Neuronal stem cell (in vitro differentiated cells): ENCODE measurements around the gene ANKH.

Experiments
- DNase-seq: peaks from one replicate; pipeline ENCODE4 v3.0.0-alpha.2; 2013; ENCODE audit warnings: low spot score
- H2AFZ ChIP-seq: one replicate; pipeline ENCODE4 v1.6.1; 2013; ENCODE audit warnings: mild to moderate bottlenecking, low read length, inconsistent platforms
- H2AK5ac ChIP-seq: 2 replicates; pipeline ENCODE4 v1.6.1; 2013; ENCODE audit warnings: low read depth, mild to moderate bottlenecking, inconsistent platforms, low read length, moderate library complexity, mixed read lengths
- H2BK120ac ChIP-seq: 2 replicates; pipeline ENCODE4 v1.6.1; 2013; ENCODE audit warnings: low read depth, mild to moderate bottlenecking, inconsistent platforms, low read length, moderate library complexity, mixed read lengths
- H2BK12ac ChIP-seq: one replicate; pipeline ENCODE4 v1.6.1; 2013; ENCODE audit warnings: low read length, inconsistent platforms
- H2BK15ac ChIP-seq: 2 replicates; pipeline ENCODE4 v1.6.1; 2013; ENCODE audit warnings: mild to moderate bottlenecking, low read length, inconsistent platforms, mixed read lengths
- H2BK5ac ChIP-seq: one replicate; pipeline ENCODE4 v1.6.1; 2013; ENCODE audit warnings: inconsistent platforms, mild to moderate bottlenecking, low read length, moderate library complexity
- H3K14ac ChIP-seq: one replicate; pipeline ENCODE4 v1.6.1; 2013; ENCODE audit warnings: low read length, inconsistent platforms
- H3K18ac ChIP-seq: 2 replicates; pipeline ENCODE4 v1.6.1; 2013; ENCODE audit warnings: low read length, inconsistent platforms
- H3K23ac ChIP-seq: 2 replicates; pipeline ENCODE4 v1.6.1; 2013; ENCODE audit warnings: low read depth, mild to moderate bottlenecking, mixed read lengths, low read length, inconsistent platforms; ENCODE audit not compliant: poor library complexity
- H3K27ac ChIP-seq: replicated peaks from 3 replicates; pipeline ENCODE4 v1.5.1; 2013; ENCODE audit warnings: low read length, inconsistent platforms
- H3K27me3 ChIP-seq, 3 experiments: 2 replicates each; pipeline ENCODE4 v1.6.1; 2013; ENCODE audit warnings: low read length in 3 of 3, mild to moderate bottlenecking in 2 of 3, inconsistent platforms in 1 of 3, low read depth in 1 of 3, mixed read lengths in 1 of 3, moderate library complexity in 1 of 3; ENCODE audit not compliant: control insufficient read depth in 3 of 3, insufficient read depth in 3 of 3
- H3K36me3 ChIP-seq, 2 donors: replicated peaks in 1 of 2; 2 replicates each; pipeline ENCODE4 v1.6.1; 2013; ENCODE audit warnings: low read length in 2 of 2; ENCODE audit not compliant: control insufficient read depth in 2 of 2, insufficient read depth in 2 of 2
- H3K4ac ChIP-seq: 2 replicates; pipeline ENCODE4 v1.6.1; 2013; ENCODE audit warnings: inconsistent platforms, mild to moderate bottlenecking, low read length, moderate library complexity
- H3K4me1 ChIP-seq, 2 donors: 1 replicate in 1 of 2; 2 replicates in 1 of 2; pipeline ENCODE4 v1.6.1; 2013; ENCODE audit warnings: low read length in 2 of 2, low read depth in 1 of 2; ENCODE audit not compliant: control insufficient read depth in 2 of 2, insufficient read depth in 1 of 2
- H3K4me2 ChIP-seq: one replicate; pipeline ENCODE4 v1.6.1; 2013; ENCODE audit warnings: mild to moderate bottlenecking, low read length, inconsistent platforms; ENCODE audit not compliant: insufficient read depth, poor library complexity, severe bottlenecking
- H3K4me3 ChIP-seq, 2 donors: 2 replicates each; pipeline ENCODE4 v1.5.1; 2013; ENCODE audit warnings: low read length in 2 of 2, mild to moderate bottlenecking in 2 of 2, inconsistent platforms in 1 of 2, moderate library complexity in 1 of 2
- H3K79me1 ChIP-seq: one replicate; pipeline ENCODE4 v1.6.1; 2013; ENCODE audit warnings: low read depth, mild to moderate bottlenecking, inconsistent platforms, low read length, moderate library complexity
- H3K9ac ChIP-seq: one replicate; pipeline ENCODE4 v1.6.1; 2013; ENCODE audit warnings: mild to moderate bottlenecking, low read depth, low read length, inconsistent platforms; ENCODE audit not compliant: poor library complexity
- H3K9me3 ChIP-seq, 2 donors: replicated peaks in 1 of 2; 2 replicates each; pipeline versions ENCODE3 to v1.6.1; 2013; ENCODE audit warnings: low read length in 2 of 2, mild to moderate bottlenecking in 2 of 2, inconsistent platforms in 1 of 2, low read depth in 1 of 2, mixed read lengths in 1 of 2, moderate library complexity in 1 of 2; ENCODE audit not compliant: control insufficient read depth in 2 of 2, insufficient read depth in 1 of 2
- H4K8ac ChIP-seq: one replicate; pipeline ENCODE4 v1.6.1; 2013; ENCODE audit warnings: low read depth, mild to moderate bottlenecking, inconsistent platforms, low read length, moderate library complexity
- H4K91ac ChIP-seq: one replicate; pipeline ENCODE4 v1.6.1; 2013; ENCODE audit warnings: low read length, low read depth, mild to moderate bottlenecking, inconsistent platforms; ENCODE audit not compliant: poor library complexity
- WGBS, 2 donors: extraction: QIAGEN DNeasy Blood & Tissue Kit; methylation state at CpG; one replicate each; pipeline ENCODE4 v1.1.7; 2013; ENCODE audit warnings: missing lambda C conversion rate in 2 of 2, mixed read lengths in 1 of 2; ENCODE audit not compliant: insufficient read length in 2 of 2, insufficient replicate concordance in 1 of 2; ENCODE audit errors: extremely low coverage in 2 of 2; 5-methylcytosine and 5-hydroxymethylcytosine counted together

Gene ANKH

DNA sequence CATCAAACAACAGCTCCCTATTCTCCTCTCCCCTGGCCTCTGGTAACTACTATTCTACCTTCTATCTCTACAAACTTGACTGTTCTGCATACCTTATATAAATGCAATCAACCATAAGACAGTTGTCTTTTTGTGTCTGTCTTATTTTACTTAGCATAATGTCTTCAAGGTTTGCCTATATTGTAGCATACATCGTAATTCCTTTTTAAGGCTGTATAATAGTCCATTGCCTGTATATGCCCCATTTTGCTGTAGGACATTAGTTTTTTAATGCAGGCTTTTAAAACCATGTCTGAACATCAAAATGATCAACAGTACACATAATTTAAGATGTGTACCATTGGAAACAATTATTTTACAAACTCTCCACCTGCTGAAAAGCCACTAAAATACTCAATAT lies 12.4 kb downstream of the ANKH start:
- no peak overlapping the region for H3K9ac ChIP-seq
- H2BK5ac ChIP-seq = no peak overlapping the region
- no peak overlapping the region for H4K8ac ChIP-seq
- H2AFZ ChIP-seq = no peak overlapping the region
- no peak overlapping the region for H2BK12ac ChIP-seq
- H3K4me3 ChIP-seq = no peak overlapping the region
- no peak overlapping the region for H3K27ac ChIP-seq
- H3K4me2 ChIP-seq = no peak overlapping the region
- no peak overlapping the region for H3K18ac ChIP-seq
- peaks cover 0 to 2% of the 10 kb centered on the region in 2 donors for H3K4me1 ChIP-seq
- H3K23ac ChIP-seq = no peak overlapping the region
- no CpG with 5 or more reads among the region's 1 CpG for WGBS, 2 donors
- H2AK5ac ChIP-seq = no peak overlapping the region
- H3K4ac ChIP-seq = no peak overlapping the region
- no peak for DNase-seq
- H2BK120ac ChIP-seq = no peak overlapping the region
- H3K36me3 ChIP-seq = no peaks in the 10 kb centered on the region
- no peaks in the 10 kb centered on the region for H3K9me3 ChIP-seq
- no peaks in the 10 kb centered on the region for H3K27me3 ChIP-seq
- H4K91ac ChIP-seq = no peak overlapping the region
- no peak overlapping the region for H3K14ac ChIP-seq
- H2BK15ac ChIP-seq = no peak overlapping the region
- H3K79me1 ChIP-seq = no peaks in the 10 kb centered on the region

- Histone ChIP-seq H3K9ac (no peak overlapping the region), H2BK120ac (no peak overlapping the region), H3K18ac (no peak overlapping the region), H3K4me2 (no peak overlapping the region), H2BK15ac (no peak overlapping the region), H4K91ac (no peak overlapping the region), H2AFZ (no peak overlapping the region), H3K4me1 (peaks cover 0 to 4% of the 10 kb centered on the region in 2 donors), H3K23ac (no peak overlapping the region), H2BK12ac (no peak overlapping the region), H3K4ac (no peak overlapping the region), H4K8ac (no peak overlapping the region), H3K14ac (no peak overlapping the region), H2BK5ac (no peak overlapping the region), H3K36me3 (no peaks in the 10 kb centered on the region), H3K27me3 (no peaks in the 10 kb centered on the region), H3K9me3 (no peaks in the 10 kb centered on the region), H3K4me3 (no peak overlapping the region), H2AK5ac (no peak overlapping the region), H3K79me1 (no peaks in the 10 kb centered on the region), H3K27ac (no peak overlapping the region)
- WGBS, 2 donors = no CpG with 5 or more reads among the region's 1 CpG
- DNase-seq = no peak
Measured at GRCh38 chr5:14855366-14855765, 16.2 kb downstream of the ANKH start.

- no peak overlapping the region for H3K4ac ChIP-seq
- H3K18ac ChIP-seq = no peak overlapping the region
- H3K4me3 ChIP-seq = no peak overlapping the region
- H2BK120ac ChIP-seq = no peak overlapping the region
- no peak overlapping the region for H4K8ac ChIP-seq
- no peak overlapping the region for H2AK5ac ChIP-seq
- H3K27ac ChIP-seq = no peak overlapping the region
- H2BK5ac ChIP-seq = no peak overlapping the region
- no peaks in the 10 kb centered on the region for H3K9me3 ChIP-seq
- no peak overlapping the region for H3K9ac ChIP-seq
- H3K14ac ChIP-seq = no peak overlapping the region
- H3K27me3 ChIP-seq = no peaks in the 10 kb centered on the region
- no peak overlapping the region for H2AFZ ChIP-seq
- no peaks in the 10 kb centered on the region for H3K79me1 ChIP-seq
- DNase-seq = no peak
- WGBS, 2 donors = no CpG with 5 or more reads among the region's 4 CpGs
- H2BK15ac ChIP-seq = no peak overlapping the region
- peaks cover 0 to 5% of the 10 kb centered on the region in 2 donors for H3K4me1 ChIP-seq
- H4K91ac ChIP-seq = no peak overlapping the region
- H3K36me3 ChIP-seq = no peaks in the 10 kb centered on the region
- no peak overlapping the region for H2BK12ac ChIP-seq
- no peak overlapping the region for H3K23ac ChIP-seq
- no peak overlapping the region for H3K4me2 ChIP-seq
Measured at GRCh38 chr5:14854799-14855198, 16.8 kb downstream of the ANKH start.

DNA sequence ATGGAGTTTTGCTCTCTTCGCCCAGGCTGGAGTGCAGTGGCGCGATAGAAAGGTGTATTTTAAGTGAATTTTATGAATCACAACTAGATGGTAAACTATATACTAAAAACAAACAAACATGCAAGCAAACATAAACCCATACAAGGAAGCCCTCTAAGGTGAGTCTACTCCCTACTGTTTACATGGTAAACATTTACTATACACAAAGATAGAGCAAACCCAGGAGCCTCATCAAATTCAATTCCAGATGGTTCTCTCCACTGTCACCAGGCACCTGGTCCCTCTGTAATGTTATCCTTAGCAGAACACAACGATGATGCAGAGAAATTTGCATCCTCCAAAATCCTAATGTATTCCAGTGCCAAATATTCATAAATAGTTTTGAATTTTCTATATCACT lies 17.9 kb downstream of the ANKH start:
- H3K4me1 ChIP-seq = peaks cover 0 to 6% of the 10 kb centered on the region in 2 donors
- H2BK12ac ChIP-seq = no peak overlapping the region
- H3K14ac ChIP-seq = no peak overlapping the region
- H2AFZ ChIP-seq = no peak overlapping the region
- no peak overlapping the region for H3K4me2 ChIP-seq
- DNase-seq = no peak
- no CpG with 5 or more reads among the region's 4 CpGs for WGBS, 2 donors
- no peak overlapping the region for H2BK120ac ChIP-seq
- no peaks in the 10 kb centered on the region for H3K79me1 ChIP-seq
- no peak overlapping the region for H2BK5ac ChIP-seq
- no peak overlapping the region for H3K9ac ChIP-seq
- H3K27ac ChIP-seq = no peak overlapping the region
- no peaks in the 10 kb centered on the region for H3K36me3 ChIP-seq
- no peak overlapping the region for H3K4me3 ChIP-seq
- no peak overlapping the region for H4K91ac ChIP-seq
- H3K27me3 ChIP-seq = no peaks in the 10 kb centered on the region
- H2AK5ac ChIP-seq = no peak overlapping the region
- H4K8ac ChIP-seq = no peak overlapping the region
- no peak overlapping the region for H2BK15ac ChIP-seq
- no peak overlapping the region for H3K4ac ChIP-seq
- H3K9me3 ChIP-seq = no peaks in the 10 kb centered on the region
- H3K18ac ChIP-seq = no peak overlapping the region
- no peak overlapping the region for H3K23ac ChIP-seq
